SK-N-SH (cell line): ENCODE data around the gene CD164L2. TPM values are rescaled to one million over a fixed set of nuclear protein-coding genes. Genes with fewer than 3 reads are reported as not detected.
"Not testable (repeated sequence)": the region's sequence is repeated elsewhere in the genome, so short reads cannot be mapped to it uniquely, and the experiment has no call there.

Experiments
- CTCF ChIA-PET: fragments of 300-600, 350-600 bp; formaldehyde crosslinking; extraction: SDS; loops from one replicate; lab custom pipeline; 2021; lab: Yijun Ruan, JAX
- POLR2A ChIA-PET: fragments of 350-600 bp; sonication (Branson Sonifier 250); formaldehyde crosslinking; extraction: SDS; loops from one replicate; lab custom pipeline; 2020; ENCODE audit warnings: antibody characterized with exemption, inconsistent platforms; lab: Yijun Ruan, JAX
- DNase-seq: peaks from one replicate; pipeline ENCODE4 v3.0.0; 2012
- H2AFZ ChIP-seq: fragments of 200-600 bp; sonication (generic); 2 replicates; pipeline ENCODE4 v1.8.1; 2016; ENCODE audit warnings: antibody characterized with exemption, mild to moderate bottlenecking, low read depth
- H3F3A ChIP-seq: fragments of 200-600 bp; sonication (generic); replicated peaks from 2 replicates; pipeline ENCODE3; 2016; ENCODE audit warnings: antibody characterized with exemption, mild to moderate bottlenecking; ENCODE audit not compliant: insufficient read depth
- H3K27ac ChIP-seq, 2 experiments: fragments of 200-500 bp in 1 of 2; fragments of 200-600 bp in 1 of 2; sonication (Bioruptor generic) in 1 of 2; sonication (generic), shearing (Covaris generic) in 1 of 2; 2 replicates each; pipeline versions ENCODE4 v1.5.1 to v1.6.1; 2014 to 2016; ENCODE audit warnings: low read depth in 2 of 2, inconsistent platforms in 1 of 2, low read length in 1 of 2, mild to moderate bottlenecking in 1 of 2, mixed read lengths in 1 of 2
- H3K27me3 ChIP-seq: fragments of 200-600 bp; sonication (generic), shearing (Covaris generic); 2 replicates; pipeline ENCODE4 v1.6.1; 2016; ENCODE audit warnings: mixed run types; ENCODE audit not compliant: insufficient read depth
- H3K36me3 ChIP-seq, 2 experiments: fragments of 200-500 bp in 1 of 2; fragments of 200-600 bp in 1 of 2; sonication (Bioruptor generic) in 1 of 2; sonication (generic) in 1 of 2; replicated peaks in 1 of 2; 2 replicates each; pipeline versions ENCODE3 to v1.5.1; 2014 to 2016; ENCODE audit warnings: low read length in 1 of 2, mild to moderate bottlenecking in 1 of 2; ENCODE audit not compliant: insufficient read depth in 2 of 2, control insufficient read depth in 1 of 2
- H3K4me1 ChIP-seq, 2 experiments: fragments of 200-500 bp in 1 of 2; fragments of 200-600 bp in 1 of 2; sonication (Bioruptor generic) in 1 of 2; sonication (generic), shearing (Covaris generic) in 1 of 2; 2 replicates each; pipeline versions ENCODE4 v1.5.1 to v1.6.1; 2014 to 2016; ENCODE audit warnings: low read depth in 1 of 2, low read length in 1 of 2, mixed run types in 1 of 2; ENCODE audit not compliant: insufficient read depth in 2 of 2, control insufficient read depth in 1 of 2
- H3K4me2 ChIP-seq: fragments of 200-600 bp; sonication (generic), shearing (Covaris generic); 2 replicates; pipeline ENCODE4 v1.6.1; 2017; ENCODE audit warnings: mixed run types
- H3K4me3 ChIP-seq, 2 experiments: fragments of 200-500 bp in 1 of 2; fragments of 200-600 bp in 1 of 2; sonication (Bioruptor generic) in 1 of 2; sonication (generic), shearing (Covaris generic) in 1 of 2; 2 replicates each; pipeline versions ENCODE4 v1.5.1 to v1.8.1; 2014 to 2016; ENCODE audit warnings: low read depth in 2 of 2, inconsistent platforms in 1 of 2, low read length in 1 of 2, mild to moderate bottlenecking in 1 of 2, mixed read lengths in 1 of 2, moderate library complexity in 1 of 2
- H3K79me2 ChIP-seq: fragments of 200-600 bp; sonication (generic); 2 replicates; pipeline ENCODE4 v1.8.1; 2017; ENCODE audit warnings: mild to moderate bottlenecking; ENCODE audit not compliant: insufficient read depth
- H3K9ac ChIP-seq: fragments of 200-600 bp; sonication (generic); 2 replicates; pipeline ENCODE4 v1.6.1; 2017; ENCODE audit warnings: mixed run types
- H3K9me2 ChIP-seq: fragments of 200-600 bp; sonication (generic); 2 replicates; pipeline ENCODE4 v1.6.1; 2017; ENCODE audit warnings: mixed run types
- H3K9me3 ChIP-seq: fragments of 200-600 bp; sonication (generic); 2 replicates; pipeline ENCODE4 v1.6.1; 2017; ENCODE audit warnings: mixed run types, mild to moderate bottlenecking, moderate library complexity
- H4K20me1 ChIP-seq: fragments of 200-600 bp; sonication (generic); 2 replicates; pipeline ENCODE4 v1.6.1; 2017; ENCODE audit warnings: mild to moderate bottlenecking, mixed run types; ENCODE audit not compliant: insufficient read depth
- CHD2 ChIP-seq: fragments of 150-350 bp; IDR thresholded peaks from 2 replicates; pipeline ENCODE4 v1.6.1; 2018; ENCODE audit warnings: low read length; ENCODE audit not compliant: partially characterized antibody
- CTCF ChIP-seq: fragments of 200-600 bp; sonication (generic); IDR thresholded peaks from 2 replicates; pipeline ENCODE4 v1.6.1; 2017; ENCODE audit warnings: antibody characterized with exemption, mild to moderate bottlenecking, moderate library complexity
- ELF1 ChIP-seq: IDR thresholded peaks from 2 replicates; pipeline ENCODE4 v1.4.0; 2012
- FOXJ3 ChIP-seq: sonication (generic); formaldehyde crosslinking; IDR thresholded peaks from 2 replicates; pipeline ENCODE4 v1.5.1; 2020; ENCODE audit warnings: mild to moderate bottlenecking, missing genetic modification reagents
- FOXM1 ChIP-seq: IDR thresholded peaks from 2 replicates; pipeline ENCODE4 v1.4.0; 2012; ENCODE audit warnings: low read depth, mild to moderate bottlenecking
- IRF3 ChIP-seq: fragments of 150-350 bp; IDR thresholded peaks from 2 replicates; pipeline ENCODE4 v1.6.1; 2016; ENCODE audit warnings: mild to moderate bottlenecking, low read depth, low read length
- MAX ChIP-seq: IDR thresholded peaks from 2 replicates; pipeline ENCODE4 v1.4.0; 2012; ENCODE audit warnings: low read depth
- RFX5 ChIP-seq: IDR thresholded peaks from 2 replicates; pipeline ENCODE4 v1.6.1; 2012; ENCODE audit warnings: mild to moderate bottlenecking, improper control_type of control experiment, low read length
- RXRA ChIP-seq: IDR thresholded peaks from 2 replicates; pipeline ENCODE4 v1.4.0; 2012; ENCODE audit warnings: low read depth, mild to moderate bottlenecking, borderline replicate concordance
- SMC3 ChIP-seq: IDR thresholded peaks from 2 replicates; pipeline ENCODE4 v1.6.1; 2012; ENCODE audit warnings: low read depth, low read length, improper control_type of control experiment
- YY1 ChIP-seq: IDR thresholded peaks from 2 replicates; pipeline ENCODE4 v1.4.0; 2012; ENCODE audit warnings: low read depth, mild to moderate bottlenecking
- WGBS: methylation state at CpG from one replicate; pipeline ENCODE4 v1.1.6; 2017; ENCODE audit warnings: low lambda C conversion rate; 5-methylcytosine and 5-hydroxymethylcytosine counted together
- polyA plus RNA-seq, 3 experiments: library from polyadenylated mRNA; depleted of rRNA; stranded (reverse); fragments of >200 nt; gene quantifications; 2 replicates each; pipeline ENCODE4 v1.2.3, GENCODE V29; 2012

The CD164L2 gene
- polyA plus RNA-seq, 1 of the 3 experiments (the other 2 are of a cell fraction), result 0.05 TPM

GRCh38 chr1:27408151-27408550 lies 25.0 kb upstream of the CD164L2 start:
- Histone ChIP-seq H3K36me3 (peaks cover 28 to 50% of the 10 kb centered on the region in 2 experiments), H3K27ac (no peak overlapping the region)

GRCh38 chr1:27406791-27407190 lies 23.7 kb upstream of the CD164L2 start:
- H3K79me2 ChIP-seq, H2AFZ ChIP-seq, H3K9ac ChIP-seq, H3K9me2 ChIP-seq, H3K27ac ChIP-seq, H3K4me1 ChIP-seq, H3K9me3 ChIP-seq, POLR2A ChIA-PET, H3F3A ChIP-seq, H4K20me1 ChIP-seq, DNase-seq, H3K27me3 ChIP-seq, H3K4me3 ChIP-seq, H3K4me2 ChIP-seq: not testable (repeated sequence)
- WGBS, result 83% methylated on average over 1 of the region's 2 CpGs
- CTCF ChIA-PET, result interaction anchor here (1.0 kb wide), 1 partner anchor 150 kb away, joined by 3 read pairs; no protein-coding TSS in a partner anchor
- peaks cover 14 to 40% of the 10 kb centered on the region in 2 experiments for H3K36me3 ChIP-seq

More at GRCh38 chr1:27408151-27408550, 25.0 kb upstream of the CD164L2 start:
- Histone ChIP-seq H3K4me1 (peaks cover 0 to 4% of the 10 kb centered on the region in 2 experiments; a peak in 1 of 4 replicates), H3K4me2 (no peak overlapping the region), H3K9me2 (no peaks in the 10 kb centered on the region), H3K27me3 (no peaks in the 10 kb centered on the region), H3K4me3 (no peak overlapping the region), H3K9me3 (no peaks in the 10 kb centered on the region), H4K20me1 (no peaks in the 10 kb centered on the region), H3K79me2 (no peaks in the 10 kb centered on the region), H2AFZ (no peak overlapping the region), H3K9ac (no peak overlapping the region), H3F3A (no peaks in the 10 kb centered on the region)
- CTCF ChIA-PET, result interaction anchor here (1.3 kb wide), 2 partner anchors 8 to 13 kb away, joined by 3 to 4 read pairs; no protein-coding TSS in a partner anchor
- TF ChIP-seq FOXJ3 (CRISPR knock-in tag) (no peak), MAX (no peak), YY1 (no peak), RXRA (no peak), FOXM1 (no peak), IRF3 (no peak), ELF1 (no peak), SMC3 (no peak), RFX5 (no peak), CHD2 (no peak), CTCF (no peak)
- POLR2A ChIA-PET, result no interaction called here
- no peak for DNase-seq
- WGBS, result 92% methylated on average over 9 of the region's 9 CpGs
